GM18505 (cell line): ENCODE results near the gene FAP.
A peak's percentile ranks its signal among the peaks of the same experiment; 100 is the strongest.

Experiments used
- ATAC-seq: cut with Tn5 transposase; IDR thresholded peaks from one replicate; pipeline ENCODE4 v1.9.1; 2021; ENCODE audit not compliant: unreplicated experiment
- POLR2A ChIP-seq: IDR thresholded peaks from 4 replicates; pipeline ENCODE4 v1.6.1; 2011; ENCODE audit warnings: borderline replicate concordance; ENCODE audit not compliant: insufficient read depth, insufficient read length; ENCODE audit errors: extremely low read depth

The FAP gene

GRCh38 chr2:162243294-162243693 is at the start of gene FAP:
TSS of gene FAP (minus strand) at chr2:162243445. CDS start at chr2:162243327, 118 bp downstream.
- ATAC-seq: no peak
- no peak for TF ChIP-seq POLR2A

GRCh38 chr2:162291748-162292147 is 48.5 kb upstream of the FAP start:
- ATAC-seq: no peak
- TF ChIP-seq POLR2A: no peak

GRCh38 chr2:162282765-162283425 is 39.6 kb upstream of the FAP start:
- no peak for ATAC-seq
- no peak for TF ChIP-seq POLR2A

- no peak for TF ChIP-seq POLR2A
- no peak for ATAC-seq
These were observed 37.4 kb upstream of the FAP start for GRCh38 chr2:162280654-162281053.

GRCh38 chr2:162277381-162277780 is 34.1 kb upstream of the FAP start:
- no peak for ATAC-seq
- no peak for TF ChIP-seq POLR2A

GRCh38 chr2:162267996-162268395 is 24.8 kb upstream of the FAP start:
- no peak for ATAC-seq
- no peak for TF ChIP-seq POLR2A

GRCh38 chr2:162267496-162267895 is 24.3 kb upstream of the FAP start:
- ATAC-seq: no peak
- TF ChIP-seq POLR2A: no peak

- no peak for ATAC-seq
- no peak for TF ChIP-seq POLR2A
These were observed 23.2 kb upstream of the FAP start for GRCh38 chr2:162266460-162266760.

GRCh38 chr2:162265666-162266459 is 22.6 kb upstream of the FAP start:
- TF ChIP-seq POLR2A: no peak
- ATAC-seq: no peak

GRCh38 chr2:162261032-162261945 is 18.0 kb upstream of the FAP start:
- TF ChIP-seq POLR2A: no peak
- peak; percentile 62 for ATAC-seq

GRCh38 chr2:162258686-162259085 is 15.4 kb upstream of the FAP start:
- no peak for TF ChIP-seq POLR2A
- ATAC-seq: no peak

- TF ChIP-seq POLR2A: no peak
- ATAC-seq: no peak
These were observed 14.9 kb upstream of the FAP start for GRCh38 chr2:162258169-162258568.

- no peak for ATAC-seq
- TF ChIP-seq POLR2A: no peak
These were observed 14.2 kb upstream of the FAP start for GRCh38 chr2:162257425-162257824.
